GM18507 (cell line): ENCODE results near the gene ANKRD28.
A peak's percentile ranks its signal among the peaks of the same experiment; 100 is the strongest.
"Not testable (repeated sequence)": the region's sequence is repeated elsewhere in the genome, so short reads cannot be mapped to it uniquely, and the experiment has no call there.

ENCODE experiments used
- DNase-seq: peaks from one replicate; pipeline ENCODE4 v3.0.0; 2011; ENCODE audit warnings: low read depth; ENCODE audit not compliant: insufficient read length; ENCODE audit errors: extremely low spot score
- FAIRE-seq: peaks from 2 replicates; lab custom pipeline; 2011; peaks lifted over from hg19 to GRCh38; lab: Jason Lieb, UNC

ANKRD28 gene

DNA sequence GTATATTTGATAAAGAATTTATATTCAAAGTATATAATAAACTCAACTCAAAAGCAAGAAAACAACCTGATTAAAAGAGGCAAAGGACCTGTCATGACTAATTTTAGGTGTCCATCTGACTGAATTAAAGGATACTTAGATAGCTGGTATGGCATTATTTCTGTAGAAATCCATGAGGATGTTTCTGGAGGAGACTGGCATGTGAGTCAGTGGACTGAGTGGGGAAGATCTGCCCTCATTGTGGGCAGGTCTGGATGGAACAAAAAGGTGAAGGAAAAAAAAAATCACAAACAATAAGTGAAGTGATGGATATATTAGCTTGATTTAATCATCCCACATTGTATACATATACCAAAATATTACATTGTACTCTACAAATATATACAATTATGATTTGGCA, 16.6 kb downstream of the ANKRD28 start:
- DNase-seq (no peak), FAIRE-seq (no peak)

DNA sequence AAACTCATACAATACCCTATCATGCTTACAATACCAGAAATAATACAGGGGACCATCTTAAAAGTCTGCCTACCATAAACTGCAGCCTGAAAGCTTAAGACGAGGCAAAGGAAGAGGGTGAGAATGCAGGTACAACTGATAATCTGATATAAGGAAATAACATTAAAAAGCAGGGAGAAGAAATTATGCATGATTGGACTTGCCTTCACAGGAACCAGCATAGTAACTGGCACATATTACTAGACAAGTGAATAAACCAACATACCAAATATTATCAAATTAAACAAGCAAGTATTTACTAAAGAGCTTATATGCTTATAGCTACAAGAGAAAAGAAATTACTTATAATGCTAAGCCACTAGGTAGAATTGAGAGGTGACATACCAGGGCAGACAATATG, 18.7 kb downstream of the ANKRD28 start:
- FAIRE-seq, result no peak
- DNase-seq, result no peak

DNA sequence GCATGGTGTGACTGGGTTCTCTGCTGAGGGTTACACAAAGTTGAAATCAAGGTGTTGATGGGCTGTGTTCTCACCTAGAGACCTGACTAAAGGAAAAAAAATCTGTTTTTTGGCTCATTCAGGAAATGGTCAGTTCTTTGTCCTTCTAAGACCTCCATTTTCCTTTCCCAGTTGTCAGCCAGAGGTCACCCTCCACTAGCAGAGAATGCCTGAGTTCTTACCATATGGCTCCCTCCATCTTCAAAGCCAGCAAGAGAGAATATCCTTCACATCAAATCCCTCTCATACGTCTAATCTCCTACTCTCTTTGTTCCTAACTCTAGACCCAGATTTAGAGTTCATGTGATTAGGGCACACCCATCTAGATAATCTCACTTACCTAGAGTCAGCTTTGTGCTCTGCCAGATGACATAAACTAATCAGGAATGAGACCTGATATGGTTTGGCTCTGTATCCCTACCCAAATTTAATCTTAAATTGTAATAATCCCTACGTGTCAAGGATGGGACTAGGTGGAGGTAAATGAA, 19.4 kb downstream of the ANKRD28 start:
- FAIRE-seq (peak; percentile 52), DNase-seq (no peak)

DNA sequence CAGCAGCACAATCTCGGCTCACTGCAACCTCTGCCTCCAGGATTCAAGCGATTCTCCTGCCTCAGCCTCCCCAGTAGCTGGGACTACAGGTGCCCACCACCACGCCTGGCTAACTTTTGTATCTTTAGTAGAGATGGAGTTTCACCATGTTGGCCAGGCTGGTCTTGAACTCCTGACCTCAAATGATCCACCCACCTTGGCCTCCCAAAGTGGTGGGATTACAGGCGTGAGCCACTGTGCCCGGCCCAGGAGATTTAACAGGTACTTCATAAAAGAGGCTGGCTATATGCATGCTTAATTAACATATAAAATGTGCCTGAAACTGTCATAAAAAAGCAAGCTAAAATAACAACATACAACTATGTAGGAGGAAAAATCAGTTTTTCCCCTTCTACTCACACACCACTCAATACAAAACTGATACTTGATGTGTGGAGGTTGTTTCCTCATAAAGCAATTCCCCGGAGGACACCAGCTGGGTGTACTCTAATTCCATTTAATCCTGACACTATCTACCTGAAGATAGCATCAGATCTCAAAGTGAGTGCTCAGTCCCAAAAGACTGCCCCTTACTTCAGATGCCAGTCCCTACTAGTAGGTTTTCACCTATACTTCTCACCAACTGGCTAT, 22.7 kb downstream of the ANKRD28 start:
- DNase-seq, result not testable (repeated sequence)
- FAIRE-seq, result peak; percentile 83

DNA sequence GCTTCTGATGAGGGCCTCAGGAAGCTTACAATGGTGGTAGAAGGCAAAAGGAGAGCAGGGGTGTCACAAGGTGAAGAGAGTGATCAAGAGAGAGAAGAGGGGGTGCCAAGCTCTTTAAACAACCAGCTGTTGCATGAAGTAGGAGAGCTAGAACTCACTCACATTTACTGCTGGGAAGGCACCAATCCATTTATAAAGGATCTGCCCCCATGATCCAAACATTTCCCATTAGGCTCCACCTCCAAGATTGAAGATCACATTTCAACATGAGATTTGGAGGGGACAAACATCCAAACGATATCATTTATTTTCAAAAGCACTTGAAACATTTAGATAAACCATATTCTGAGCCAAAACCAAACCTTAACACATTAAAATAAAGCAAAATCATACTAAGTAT, 26.3 kb downstream of the ANKRD28 start:
- DNase-seq (no peak), FAIRE-seq (no peak)

DNA sequence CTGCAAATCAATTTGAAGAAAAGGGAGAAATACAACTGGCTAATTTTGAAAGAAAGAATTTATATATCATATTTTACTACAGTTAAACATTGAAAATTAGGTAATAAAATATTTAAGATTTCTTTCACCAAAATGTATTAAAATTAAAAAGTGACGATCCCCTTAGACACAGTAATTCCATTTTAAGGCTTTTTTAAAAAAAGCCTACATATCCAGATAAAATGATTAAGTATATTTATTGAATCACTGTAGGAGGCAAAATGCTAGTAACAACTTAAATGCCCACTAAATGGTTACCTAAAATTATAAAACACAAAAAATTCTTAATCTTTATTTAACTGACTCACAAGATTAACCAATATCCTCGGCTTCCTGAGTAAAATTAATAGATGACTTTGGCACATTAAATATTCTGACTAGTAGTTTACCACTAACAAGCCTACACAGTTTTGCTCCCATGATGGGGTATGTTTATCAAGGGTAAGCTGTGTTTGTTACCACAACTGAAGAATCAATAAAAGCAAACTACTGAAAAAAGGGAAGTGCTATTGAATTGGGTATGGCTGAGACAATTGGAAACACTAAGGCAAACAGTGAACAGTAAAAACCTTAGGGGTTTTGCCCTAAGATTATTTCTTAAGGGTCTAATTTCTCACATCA, 28.4 kb downstream of the ANKRD28 start:
- FAIRE-seq (peak; percentile 86), DNase-seq (no peak)

DNA sequence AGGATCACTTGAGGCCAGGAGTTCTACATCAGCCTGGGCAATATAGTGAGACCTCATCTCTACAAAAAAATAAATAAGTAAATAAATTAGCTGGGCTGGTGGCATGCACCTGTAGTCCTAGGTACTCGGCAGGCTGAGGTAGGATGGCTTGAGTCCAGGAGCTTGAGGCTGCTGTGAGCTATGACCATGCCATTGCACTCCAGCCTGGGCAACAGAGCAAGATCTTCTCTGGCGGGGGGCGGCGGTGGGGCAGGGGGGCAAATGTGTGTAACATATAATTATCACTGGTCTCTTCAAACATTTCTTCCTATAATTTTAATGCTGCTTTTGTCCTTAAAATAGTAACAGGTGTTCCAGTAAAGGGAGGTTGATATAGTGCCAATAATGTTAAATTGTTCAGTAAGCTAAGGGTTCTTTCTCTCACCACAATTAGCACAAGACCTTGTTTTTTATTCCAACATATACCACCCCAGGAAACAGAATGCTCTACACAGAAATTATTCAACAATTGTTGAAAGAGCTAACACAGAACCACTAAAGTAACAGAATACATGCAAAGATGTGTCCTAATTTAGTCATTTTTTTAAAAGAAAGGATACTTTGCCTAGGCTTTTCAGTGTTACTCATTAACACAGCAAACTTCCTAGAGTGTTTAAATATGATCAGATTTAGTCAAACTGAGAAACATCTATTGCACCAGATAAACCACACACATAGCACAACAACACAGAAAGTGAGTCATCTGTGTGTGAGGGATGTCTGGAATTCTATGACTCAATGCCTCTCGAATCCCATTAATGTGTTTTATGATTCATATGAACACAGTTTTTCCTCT, 29.1 kb downstream of the ANKRD28 start:
- DNase-seq (peak; percentile 18), FAIRE-seq (peak; percentile 94)

DNA sequence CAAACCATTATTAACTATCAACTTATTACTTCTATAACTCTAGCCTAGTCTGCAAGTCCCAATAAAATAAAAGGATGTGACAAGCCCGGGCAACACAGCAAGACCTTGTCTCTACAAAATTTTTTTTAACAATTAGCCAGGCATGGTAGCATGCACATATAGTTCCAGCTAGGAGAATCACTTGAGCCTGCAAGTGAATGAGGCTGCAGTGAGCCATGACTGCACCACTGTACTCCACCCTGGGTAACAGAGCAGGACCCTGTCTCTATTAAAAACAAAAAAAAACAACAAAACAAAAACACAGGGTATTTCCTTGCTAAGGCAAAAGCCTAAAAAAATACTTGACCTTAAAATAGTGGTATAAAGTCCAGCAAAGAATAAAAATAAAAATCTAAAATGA, 31.4 kb downstream of the ANKRD28 start:
- FAIRE-seq, result no peak

DNA sequence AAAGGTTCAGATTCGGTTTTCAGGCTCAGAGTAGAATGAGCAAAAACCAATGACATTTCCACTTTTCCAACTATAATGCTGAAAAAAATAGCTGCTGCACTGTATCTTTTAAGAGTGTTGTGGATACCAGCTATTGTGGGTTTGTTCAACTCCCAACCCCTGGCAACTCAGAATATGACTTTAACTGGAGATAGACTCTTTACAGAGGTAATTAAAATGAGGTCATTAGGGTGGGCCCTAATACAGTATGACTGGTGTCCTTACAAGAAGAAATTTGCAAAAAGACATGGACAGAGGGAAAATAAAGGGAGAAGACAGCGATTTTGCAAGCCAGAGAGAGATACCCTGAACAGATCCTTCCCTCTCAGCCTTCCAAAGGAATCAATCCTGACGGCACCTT, 39.5 kb downstream of the ANKRD28 start:
- no peak for DNase-seq
- no peak for FAIRE-seq

More for the DNA sequence above, 31.4 kb downstream of the ANKRD28 start:
- DNase-seq, result no peak

DNA sequence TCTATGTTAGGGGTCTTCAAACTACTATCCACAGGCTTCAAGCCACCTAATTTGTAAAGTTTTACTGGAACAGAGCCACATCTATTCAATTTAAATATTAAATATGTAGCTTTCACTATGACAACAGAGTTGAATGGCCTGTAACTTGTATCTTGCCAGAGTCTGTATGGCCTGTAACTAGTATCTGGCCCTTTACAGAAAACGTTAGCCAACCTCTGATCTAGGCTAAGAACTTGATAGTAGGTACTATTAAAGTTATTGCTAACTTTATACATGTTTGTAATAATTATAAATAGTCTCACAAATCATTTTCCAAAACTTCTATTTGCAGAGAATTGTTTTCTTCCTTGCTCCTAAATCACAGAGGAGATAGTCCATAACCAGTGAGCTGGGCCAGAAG, 40.0 kb downstream of the ANKRD28 start:
- DNase-seq (no peak), FAIRE-seq (no peak)

DNA sequence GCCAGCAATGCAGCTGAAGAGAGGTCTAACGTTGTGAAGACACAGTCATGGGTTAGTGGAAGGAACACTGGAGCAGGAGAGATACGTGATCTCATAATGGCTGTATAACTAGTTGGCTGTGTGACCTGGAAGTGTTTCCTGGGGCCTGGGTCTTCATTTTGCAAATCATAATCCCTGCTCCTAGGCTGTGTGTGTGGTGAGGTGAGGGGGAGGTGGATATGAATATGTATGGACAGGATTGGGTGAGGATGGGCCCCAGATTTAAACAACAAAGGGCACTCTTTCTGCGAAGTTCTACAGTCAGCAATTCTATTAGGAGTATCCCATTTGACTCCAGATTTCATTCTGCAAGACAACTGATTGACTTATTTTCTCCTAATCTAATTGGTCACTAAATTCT, 41.3 kb downstream of the ANKRD28 start:
- DNase-seq (no peak), FAIRE-seq (no peak)

DNA sequence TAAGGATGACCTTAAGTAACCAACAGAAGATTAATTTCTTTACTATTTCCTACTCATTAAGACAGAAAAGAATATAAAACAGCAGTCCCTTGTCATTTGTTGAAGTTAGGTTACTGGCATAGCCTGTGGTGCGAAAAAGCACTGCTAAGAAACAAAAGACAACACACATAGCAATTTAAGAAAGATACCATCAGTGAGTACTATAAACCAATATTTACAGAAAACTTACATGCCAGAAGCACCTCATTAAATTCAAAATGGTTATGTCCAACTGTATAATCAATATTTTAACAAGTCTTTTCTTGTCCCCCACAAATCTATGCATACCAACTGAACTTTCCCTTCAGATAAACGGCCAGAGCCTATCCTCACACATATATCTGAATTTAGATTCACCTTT, 42.0 kb downstream of the ANKRD28 start:
- FAIRE-seq, result no peak

DNA sequence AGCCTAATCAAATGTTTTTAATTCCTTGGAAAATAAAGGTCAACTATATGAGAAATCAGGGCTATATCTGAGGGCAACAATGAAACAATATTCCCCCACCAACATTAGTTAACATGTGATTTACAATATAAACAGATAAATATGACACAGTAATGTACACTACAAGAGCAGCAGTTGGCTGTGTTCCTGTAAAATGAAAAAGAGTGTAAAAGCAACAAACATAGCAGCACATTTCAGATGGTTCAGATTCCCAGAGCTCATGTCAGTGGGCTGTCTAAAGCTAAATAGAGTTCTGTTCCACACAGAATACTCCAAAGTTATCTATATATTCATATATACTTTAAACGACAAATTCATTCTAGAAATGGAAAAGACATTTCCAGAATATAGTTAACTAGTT, 42.6 kb downstream of the ANKRD28 start:
- DNase-seq (no peak), FAIRE-seq (no peak)

More for the DNA sequence above, 42.0 kb downstream of the ANKRD28 start:
- no peak for DNase-seq

DNA sequence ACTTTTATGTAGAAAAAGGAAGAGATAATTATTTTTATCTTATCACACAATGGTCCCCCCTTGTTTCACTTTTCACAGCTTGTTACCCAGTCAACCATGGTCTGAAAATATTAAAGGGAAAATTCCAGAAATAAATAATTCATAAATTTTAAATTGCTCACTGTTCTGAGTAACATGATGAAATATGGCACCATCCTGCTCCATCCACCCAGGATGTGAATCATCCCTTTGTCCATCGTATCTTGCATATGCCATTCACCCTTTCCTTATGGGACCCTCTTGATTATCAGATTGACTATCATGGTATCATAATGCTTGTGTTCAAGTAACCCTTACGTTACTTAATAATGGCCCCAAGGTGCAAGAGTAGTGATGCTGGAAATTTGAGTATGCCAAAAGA, 43.7 kb downstream of the ANKRD28 start:
- DNase-seq (no peak), FAIRE-seq (no peak)

DNA sequence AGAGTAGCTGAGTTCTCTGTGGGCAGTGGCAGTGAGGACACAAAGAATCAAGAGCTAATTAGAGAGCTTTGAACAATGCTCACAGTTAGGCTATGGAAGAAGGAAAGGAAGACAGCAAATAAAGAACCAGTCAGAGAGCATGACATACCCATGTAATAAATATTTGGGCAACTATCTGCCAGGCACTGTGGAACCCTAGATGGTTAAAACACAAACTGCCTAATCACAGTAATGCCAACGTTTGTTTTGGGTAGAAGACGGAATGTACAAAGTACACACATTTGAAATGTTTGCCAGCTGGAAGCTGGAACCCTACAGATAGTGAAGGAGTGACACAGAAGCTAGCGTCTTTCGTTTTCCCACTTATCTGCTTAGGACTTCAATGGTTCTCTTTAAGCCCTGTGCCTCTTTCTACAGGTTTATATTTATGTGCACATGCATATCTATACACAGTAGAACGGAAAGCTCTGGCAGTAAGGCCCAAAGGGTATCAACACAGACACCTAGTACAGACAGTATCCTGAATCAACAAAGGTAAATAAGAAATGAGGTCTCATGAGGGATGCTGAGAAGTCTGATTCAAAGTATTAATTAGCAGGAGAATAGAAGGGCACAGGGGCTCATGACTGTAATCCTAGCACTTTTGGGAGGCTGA, 44.6 kb downstream of the ANKRD28 start:
- FAIRE-seq (no peak), DNase-seq (no peak)

DNA sequence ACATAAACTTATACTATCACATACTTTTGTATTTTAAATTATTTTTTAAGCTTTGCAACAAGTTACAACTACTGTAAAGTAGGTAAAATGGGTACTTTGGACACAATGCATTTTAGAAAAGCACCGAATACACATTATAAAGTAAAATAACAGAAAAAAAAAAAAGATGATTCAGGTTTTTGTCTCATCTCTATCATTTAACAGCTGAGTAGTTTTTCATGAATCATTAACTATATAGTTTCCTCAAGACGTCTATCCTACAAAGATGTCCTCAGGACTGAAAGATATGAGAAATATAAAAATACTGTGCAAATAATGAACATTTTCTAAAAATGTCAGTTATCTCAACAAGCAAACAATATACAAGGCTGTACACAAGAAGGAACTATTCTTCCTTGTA, 46.9 kb downstream of the ANKRD28 start:
- no peak for FAIRE-seq
- no peak for DNase-seq

DNA sequence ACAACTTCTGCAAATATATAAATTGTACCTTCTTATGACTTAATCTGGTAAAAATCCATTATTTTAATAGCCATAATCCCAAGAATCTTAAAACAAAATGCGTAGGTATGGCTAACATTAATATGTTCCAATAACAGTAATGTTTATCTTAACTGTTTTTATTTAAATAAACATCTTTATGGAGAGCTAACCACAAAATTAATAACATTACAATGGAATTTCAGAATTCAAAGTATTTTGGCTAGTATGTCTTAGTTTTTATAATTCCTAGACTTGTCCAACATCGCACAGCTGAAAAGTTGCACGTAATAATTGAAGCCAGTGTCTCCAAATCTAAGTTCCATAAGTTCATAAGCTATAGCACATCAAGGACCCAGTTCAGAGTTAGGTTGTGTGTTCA, 47.6 kb downstream of the ANKRD28 start:
- no peak for DNase-seq
- no peak for FAIRE-seq

DNA sequence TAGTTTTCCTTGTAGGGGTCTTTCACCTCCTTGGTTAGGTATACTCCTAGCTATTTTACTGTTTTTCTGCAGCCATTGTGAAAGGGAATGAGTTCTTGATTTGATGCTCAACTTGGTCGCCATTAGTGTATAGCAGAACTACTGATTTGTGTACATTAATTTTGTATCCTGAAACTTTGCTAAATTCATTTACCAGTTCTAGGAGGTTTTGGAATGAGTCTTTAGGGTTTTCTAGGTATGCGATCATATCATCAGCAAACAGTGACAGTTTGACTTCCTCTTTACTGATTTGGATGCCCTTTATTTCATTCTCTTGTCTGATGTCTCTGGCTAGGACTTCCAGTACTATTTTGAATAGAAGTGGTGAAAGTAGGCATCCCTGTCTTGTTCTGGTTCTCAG, 51.9 kb downstream of the ANKRD28 start:
- FAIRE-seq, result peak; percentile 12
- not testable (repeated sequence) for DNase-seq

DNA sequence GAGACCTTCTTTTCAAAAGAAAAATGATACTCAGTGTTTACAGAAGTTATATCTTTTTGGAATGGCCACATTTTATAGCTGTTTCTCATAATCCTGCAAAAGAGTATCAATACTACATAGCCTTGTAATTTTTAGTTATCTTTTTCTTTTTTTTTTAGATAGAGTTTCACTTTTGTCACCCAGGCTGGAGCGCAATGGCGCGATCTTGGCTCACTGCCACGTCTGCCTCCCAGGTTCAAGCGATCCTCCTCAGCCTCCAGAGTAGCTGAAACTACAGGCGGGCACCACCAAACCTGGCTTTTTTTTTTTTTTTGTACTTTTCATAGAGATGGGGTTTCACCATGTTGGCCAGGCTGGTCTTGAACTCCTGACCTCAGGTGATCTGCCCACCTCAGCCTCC, 53.6 kb downstream of the ANKRD28 start:
- DNase-seq, result no peak
- no peak for FAIRE-seq

DNA sequence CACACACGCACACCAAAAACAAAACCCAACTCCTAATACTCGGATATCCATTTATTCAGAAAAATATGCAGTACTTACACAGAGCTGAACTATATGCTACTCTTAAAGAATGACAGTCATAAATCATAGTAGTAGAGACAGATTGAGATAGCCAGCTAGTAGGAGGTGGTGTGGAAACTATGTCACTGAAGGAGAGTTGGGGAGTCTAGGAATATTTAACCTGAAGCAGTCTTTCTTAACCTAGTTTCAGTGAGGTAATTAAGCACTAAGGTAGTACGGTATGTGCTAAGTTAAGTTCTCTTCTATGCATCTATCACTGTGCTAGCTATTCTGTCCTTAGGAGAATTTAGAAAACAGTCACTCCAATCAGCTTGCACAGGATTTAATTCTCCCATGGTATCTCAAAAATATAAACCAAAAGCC, 54.2 kb downstream of the ANKRD28 start:
- no peak for FAIRE-seq
- no peak for DNase-seq
